LNCAP (cell line): ENCODE measurements around the gene GMNN.

ENCODE experiments used
- CTCF ChIP-seq: fragments of 450-650 bp; IDR thresholded peaks from 2 replicates; pipeline ENCODE4 v1.5.1; 2017; ENCODE audit warnings: mild to moderate bottlenecking

The GMNN gene

DNA sequence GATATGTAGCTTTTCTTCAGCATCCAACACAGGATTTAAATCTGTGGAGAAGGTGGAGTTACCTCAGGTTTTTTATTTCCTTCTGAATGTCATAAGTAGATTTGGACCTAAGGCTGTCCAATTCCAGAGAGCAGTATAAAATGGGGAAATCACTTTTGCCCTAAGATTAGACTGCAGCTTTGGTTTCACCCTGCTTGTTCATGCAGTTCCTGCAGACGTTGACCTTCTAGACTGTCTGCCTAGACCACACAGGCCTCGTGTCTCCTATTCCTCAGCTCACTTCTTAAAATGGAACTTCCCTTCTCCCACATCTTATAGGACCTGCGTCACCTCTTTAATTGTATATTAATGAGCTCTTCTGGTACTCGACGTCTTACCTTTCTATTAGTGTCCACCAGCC lies 29.8 kb upstream of the GMNN start:
- TF ChIP-seq CTCF = no peak

DNA sequence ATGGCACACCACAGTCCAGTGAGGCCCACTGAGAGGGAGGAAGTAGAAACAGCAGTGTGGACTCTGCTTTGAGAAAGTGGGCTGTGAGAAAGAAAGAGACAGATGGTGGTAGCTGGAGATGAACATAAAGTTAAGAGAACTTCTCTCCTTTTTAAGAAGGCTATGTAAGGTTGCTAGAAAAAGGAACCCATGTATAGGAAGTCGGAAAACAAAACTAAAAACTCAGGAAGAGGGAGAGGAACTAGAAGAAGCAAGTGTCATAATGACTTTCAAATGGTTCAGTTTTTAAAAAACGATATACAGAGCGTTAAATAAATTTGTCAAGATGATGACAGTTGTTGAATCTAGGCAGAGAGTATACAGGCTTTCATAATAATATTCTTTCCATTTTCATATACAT lies 25.4 kb upstream of the GMNN start:
- no peak for TF ChIP-seq CTCF

GRCh38 chr6:24752503-24752902 lies 22.2 kb upstream of the GMNN start:
- no peak for TF ChIP-seq CTCF

GRCh38 chr6:24752917-24753492 lies 21.7 kb upstream of the GMNN start:
- TF ChIP-seq CTCF = no peak

- TF ChIP-seq CTCF = no peak
Observed at GRCh38 chr6:24753545-24753944, 21.2 kb upstream of the GMNN start.

DNA sequence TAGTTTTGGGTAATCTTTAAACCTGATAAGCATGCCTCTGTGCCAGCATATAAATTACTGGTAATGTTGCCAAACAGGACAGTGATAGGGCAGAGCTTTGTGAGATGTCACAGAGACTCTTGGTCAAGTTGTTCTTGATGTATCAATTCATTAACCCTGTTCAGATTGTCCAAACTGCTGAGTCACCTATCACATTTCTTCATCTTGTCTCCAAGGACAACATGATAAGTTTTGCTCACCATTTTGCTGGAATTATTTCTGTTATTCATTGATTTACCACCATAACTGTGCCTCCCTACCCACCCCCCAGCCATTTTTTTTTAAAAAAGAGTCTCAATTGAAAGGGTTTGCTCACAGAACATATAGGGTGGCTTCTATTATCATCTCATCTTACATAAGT lies 19.5 kb upstream of the GMNN start:
- TF ChIP-seq CTCF = no peak

- no peak for TF ChIP-seq CTCF
Observed at GRCh38 chr6:24757611-24758010, 17.1 kb upstream of the GMNN start.

DNA sequence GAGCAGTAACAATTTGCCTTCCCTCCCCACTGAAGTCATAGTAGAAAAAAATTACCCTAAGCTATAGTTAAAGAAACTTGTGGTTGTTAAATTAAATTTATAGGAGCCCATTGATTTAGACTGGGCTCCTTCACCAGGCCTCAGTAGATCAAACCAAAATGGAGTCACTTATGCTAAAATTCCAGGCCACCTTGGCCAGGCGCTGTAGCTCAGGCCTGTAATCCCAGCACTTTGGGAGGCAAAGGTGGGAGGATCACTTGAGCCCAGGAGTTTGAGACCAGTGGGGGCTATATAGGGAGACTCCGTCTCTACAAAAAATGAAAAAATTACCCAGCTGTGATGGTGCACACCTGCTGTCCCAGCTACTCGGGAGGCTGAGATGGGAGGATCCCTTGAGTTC lies 15.0 kb upstream of the GMNN start:
- no peak for TF ChIP-seq CTCF
